ENCODE measurements around the gene TTC39B.
"Not testable (repeated sequence)": the region's sequence is repeated elsewhere in the genome, so short reads cannot be mapped to it uniquely, and the experiment has no call there.

Gene TTC39B

GRCh38 chr9:15332939-15333338 lies 25.9 kb upstream of the TTC39B start:
- H2AFZ ChIP-seq (ENCODE audit: low read length) = no peak overlapping the region

GRCh38 chr9:15329539-15330109 lies 22.6 kb upstream of the TTC39B start:
- Histone ChIP-seq H3K27me3 (replicated peaks; ENCODE audit: insufficient read depth, low read length) (no peaks in the 10 kb centered on the region), H3K9me2 (replicated peaks; ENCODE audit: insufficient read depth, low read length) (no peaks in the 10 kb centered on the region), H4K20me1 (ENCODE audit: insufficient read depth, low read length) (no peaks in the 10 kb centered on the region), H3F3A (ENCODE audit: insufficient read depth, low read length) (no peaks in the 10 kb centered on the region), H3K36me3 (replicated peaks; ENCODE audit: insufficient read depth, low read length) (no peaks in the 10 kb centered on the region), H3K4me1 (ENCODE audit: low read length) (no peaks in the 10 kb centered on the region), H3K9me3 (replicated peaks; ENCODE audit: insufficient read depth, low read length) (no peaks in the 10 kb centered on the region), H2AFZ (ENCODE audit: low read length) (no peak overlapping the region), H3K27ac (ENCODE audit: low read length) (no peak overlapping the region), H3K4me3 (ENCODE audit: low read length) (no peak overlapping the region), H3K4me2 (ENCODE audit: low read depth, low read length) (no peak overlapping the region), H3K79me2 (ENCODE audit: low read length) (no peaks in the 10 kb centered on the region), H3K9ac (ENCODE audit: low read length) (no peak overlapping the region)
- TF ChIP-seq, protein P1, sequence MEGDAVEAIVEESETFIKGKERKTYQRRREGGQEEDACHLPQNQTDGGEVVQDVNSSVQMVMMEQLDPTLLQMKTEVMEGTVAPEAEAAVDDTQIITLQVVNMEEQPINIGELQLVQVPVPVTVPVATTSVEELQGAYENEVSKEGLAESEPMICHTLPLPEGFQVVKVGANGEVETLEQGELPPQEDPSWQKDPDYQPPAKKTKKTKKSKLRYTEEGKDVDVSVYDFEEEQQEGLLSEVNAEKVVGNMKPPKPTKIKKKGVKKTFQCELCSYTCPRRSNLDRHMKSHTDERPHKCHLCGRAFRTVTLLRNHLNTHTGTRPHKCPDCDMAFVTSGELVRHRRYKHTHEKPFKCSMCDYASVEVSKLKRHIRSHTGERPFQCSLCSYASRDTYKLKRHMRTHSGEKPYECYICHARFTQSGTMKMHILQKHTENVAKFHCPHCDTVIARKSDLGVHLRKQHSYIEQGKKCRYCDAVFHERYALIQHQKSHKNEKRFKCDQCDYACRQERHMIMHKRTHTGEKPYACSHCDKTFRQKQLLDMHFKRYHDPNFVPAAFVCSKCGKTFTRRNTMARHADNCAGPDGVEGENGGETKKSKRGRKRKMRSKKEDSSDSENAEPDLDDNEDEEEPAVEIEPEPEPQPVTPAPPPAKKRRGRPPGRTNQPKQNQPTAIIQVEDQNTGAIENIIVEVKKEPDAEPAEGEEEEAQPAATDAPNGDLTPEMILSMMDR (IDR thresholded peaks at IDR 0.05; ENCODE audit: low read length) = no peak
- no peak for TF ChIP-seq EZH2 (optimal IDR thresholded peaks at IDR 0.05; ENCODE audit: low read depth, low read length)
- DNase-seq = no peak

More at GRCh38 chr9:15332939-15333338, 25.9 kb upstream of the TTC39B start:
- H3K4me2 ChIP-seq (ENCODE audit: low read depth, low read length) = no peak overlapping the region
- H3K4me1 ChIP-seq (ENCODE audit: low read length) = no peaks in the 10 kb centered on the region
- DNase-seq = no peak
- H3K9me3 ChIP-seq (replicated peaks; ENCODE audit: insufficient read depth, low read length) = no peaks in the 10 kb centered on the region
- H3K9me2 ChIP-seq (replicated peaks; ENCODE audit: insufficient read depth, low read length) = no peaks in the 10 kb centered on the region
- no peaks in the 10 kb centered on the region for H3K79me2 ChIP-seq (ENCODE audit: low read length)
- no peaks in the 10 kb centered on the region for H3F3A ChIP-seq (ENCODE audit: insufficient read depth, low read length)
- H3K36me3 ChIP-seq (replicated peaks; ENCODE audit: insufficient read depth, low read length) = no peaks in the 10 kb centered on the region
- H4K20me1 ChIP-seq (ENCODE audit: insufficient read depth, low read length) = no peaks in the 10 kb centered on the region
- H3K27me3 ChIP-seq (replicated peaks; ENCODE audit: insufficient read depth, low read length) = no peaks in the 10 kb centered on the region
- H3K27ac ChIP-seq (ENCODE audit: low read length) = no peak overlapping the region
- TF ChIP-seq EZH2 (optimal IDR thresholded peaks at IDR 0.05; ENCODE audit: low read depth, low read length) = no peak
- TF ChIP-seq EZH2phosphoT487 (IDR thresholded peaks at IDR 0.05; ENCODE audit: low read length) = no peak
- TF ChIP-seq, protein P1 (IDR thresholded peaks at IDR 0.05; ENCODE audit: low read length) = no peak
- H3K9ac ChIP-seq (ENCODE audit: low read length) = no peak overlapping the region
- H3K4me3 ChIP-seq (ENCODE audit: low read length) = no peak overlapping the region

DNA sequence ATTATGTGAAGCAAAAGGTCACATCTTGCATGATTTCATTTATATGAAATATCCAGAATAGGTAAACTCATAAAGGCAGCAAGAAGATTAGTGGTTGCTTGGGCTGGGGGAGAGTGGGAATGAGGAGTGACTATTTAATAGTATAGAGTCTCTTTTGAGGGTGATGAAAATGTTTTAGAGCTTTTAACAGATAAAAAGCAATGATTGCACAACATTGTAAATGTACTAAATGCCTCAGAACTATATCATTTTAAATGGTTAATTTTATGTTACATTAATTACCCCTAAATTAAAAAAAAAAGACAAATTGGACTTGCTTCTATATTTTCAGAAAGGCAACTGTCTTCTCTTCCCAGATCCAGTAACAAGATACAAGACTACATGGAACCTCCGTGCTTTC lies 21.9 kb upstream of the TTC39B start:
- TF ChIP-seq, protein P1 (IDR thresholded peaks at IDR 0.05; ENCODE audit: low read length) = no peak
- TF ChIP-seq EZH2 (optimal IDR thresholded peaks at IDR 0.05; ENCODE audit: low read depth, low read length) = no peak
- TF ChIP-seq EZH2phosphoT487 (IDR thresholded peaks at IDR 0.05; ENCODE audit: low read length) = no peak
- Histone ChIP-seq H3K9me3 (replicated peaks; ENCODE audit: insufficient read depth, low read length) (no peaks in the 10 kb centered on the region), H4K20me1 (ENCODE audit: insufficient read depth, low read length) (no peaks in the 10 kb centered on the region), H3F3A (ENCODE audit: insufficient read depth, low read length) (no peaks in the 10 kb centered on the region), H3K27ac (ENCODE audit: low read length) (no peak overlapping the region), H3K27me3 (replicated peaks; ENCODE audit: insufficient read depth, low read length) (no peaks in the 10 kb centered on the region), H2AFZ (ENCODE audit: low read length) (no peak overlapping the region), H3K79me2 (ENCODE audit: low read length) (no peaks in the 10 kb centered on the region), H3K4me2 (ENCODE audit: low read depth, low read length) (no peak overlapping the region), H3K36me3 (replicated peaks; ENCODE audit: insufficient read depth, low read length) (no peaks in the 10 kb centered on the region), H3K9ac (ENCODE audit: low read length) (no peak overlapping the region), H3K9me2 (replicated peaks; ENCODE audit: insufficient read depth, low read length) (no peaks in the 10 kb centered on the region), H3K4me3 (ENCODE audit: low read length) (no peak overlapping the region), H3K4me1 (ENCODE audit: low read length) (no peaks in the 10 kb centered on the region)
- DNase-seq = no peak

- H3K27ac ChIP-seq (ENCODE audit: low read length); H4K20me1 ChIP-seq (ENCODE audit: insufficient read depth, low read length); H3K27me3 ChIP-seq (replicated peaks; ENCODE audit: insufficient read depth, low read length); DNase-seq; H3K4me3 ChIP-seq (ENCODE audit: low read length); H3K79me2 ChIP-seq (ENCODE audit: low read length); H3K4me2 ChIP-seq (ENCODE audit: low read depth, low read length); H3K9me3 ChIP-seq (replicated peaks; ENCODE audit: insufficient read depth, low read length); H3F3A ChIP-seq (ENCODE audit: insufficient read depth, low read length); H3K36me3 ChIP-seq (replicated peaks; ENCODE audit: insufficient read depth, low read length); H3K4me1 ChIP-seq (ENCODE audit: low read length); H3K9me2 ChIP-seq (replicated peaks; ENCODE audit: insufficient read depth, low read length); H2AFZ ChIP-seq (ENCODE audit: low read length); H3K9ac ChIP-seq (ENCODE audit: low read length): not testable (repeated sequence)
Observed at GRCh38 chr9:15322695-15323094, 15.7 kb upstream of the TTC39B start.

GRCh38 chr9:15319661-15320060 lies 12.6 kb upstream of the TTC39B start:
- not testable (repeated sequence) for H3K27me3 ChIP-seq (replicated peaks; ENCODE audit: insufficient read depth, low read length); H3K79me2 ChIP-seq (ENCODE audit: low read length); DNase-seq; H4K20me1 ChIP-seq (ENCODE audit: insufficient read depth, low read length); H3K36me3 ChIP-seq (replicated peaks; ENCODE audit: insufficient read depth, low read length); H3K27ac ChIP-seq (ENCODE audit: low read length); H3F3A ChIP-seq (ENCODE audit: insufficient read depth, low read length); H3K9me3 ChIP-seq (replicated peaks; ENCODE audit: insufficient read depth, low read length); H2AFZ ChIP-seq (ENCODE audit: low read length); H3K4me2 ChIP-seq (ENCODE audit: low read depth, low read length); H3K4me1 ChIP-seq (ENCODE audit: low read length); H3K9ac ChIP-seq (ENCODE audit: low read length); H3K9me2 ChIP-seq (replicated peaks; ENCODE audit: insufficient read depth, low read length); H3K4me3 ChIP-seq (ENCODE audit: low read length)

Data from MM.1S (cell line).